Measurements from ENCODE around the gene BCAS3. TPM values are rescaled to one million over a fixed set of nuclear protein-coding genes. Genes with fewer than 3 reads are reported as not detected.

BCAS3 gene
- total RNA-seq, 1 experiment from 2014 or later, result 26.3 TPM

GRCh38 chr17:60803059-60803458 is 125.4 kb downstream of the BCAS3 start:
- no peak for DNase-seq (ENCODE audit: low read depth, low spot score)
- BruUV-seq (replicated peaks), result no TSS peak
- ChIA-PET RAD21 (ENCODE audit: low non-redundant PET in 1 of 2, low total read pairs in 2 of 2, uncharacterized antibody in 2 of 2, unreplicated experiment in 2 of 2) (no interaction called here), CTCF (no interaction called here), POLR2A (no interaction called here)
- no peak for ATAC-seq
- H2AFZ ChIP-seq (ENCODE audit: low read depth, low read length, poor library complexity, severe bottlenecking), result no peak overlapping the region
- H3K79me2 ChIP-seq (ENCODE audit: insufficient read depth, low read length), result no peaks in the 10 kb centered on the region
- H3K27me3 ChIP-seq (ENCODE audit: insufficient read depth, low read length), result no peaks in the 10 kb centered on the region
- TF ChIP-seq YY1 (IDR thresholded peaks at IDR 0.05; ENCODE audit: extremely low read depth, insufficient replicate concordance, low read depth, low read length), result no peak
- TF ChIP-seq SP1 (IDR thresholded peaks at IDR 0.05; ENCODE audit: low read depth), result no peak
- TF ChIP-seq POLR2A (IDR thresholded peaks at IDR 0.05; ENCODE audit: borderline replicate concordance, extremely low read depth, insufficient read depth, insufficient read length), result no peak
- TF ChIP-seq EZH2phosphoT487 (IDR thresholded peaks at IDR 0.05; ENCODE audit: borderline replicate concordance), result no peak
- TF ChIP-seq ZBTB33 (IDR thresholded peaks at IDR 0.05; ENCODE audit: extremely low read depth, insufficient replicate concordance, low read length), result no peak
- no peak for TF ChIP-seq JUND (IDR thresholded peaks at IDR 0.05)
- TF ChIP-seq ELF1 (IDR thresholded peaks at IDR 0.05; ENCODE audit: borderline replicate concordance, low read depth), result no peak
- TF ChIP-seq ZFX (IDR thresholded peaks at IDR 0.05), result no peak
- TF ChIP-seq MAX (IDR thresholded peaks at IDR 0.05), result no peak
- no peak for TF ChIP-seq FOSL1 (IDR thresholded peaks at IDR 0.05; ENCODE audit: low read depth)
- TF ChIP-seq TCF7L2 (IDR thresholded peaks at IDR 0.05; ENCODE audit: borderline replicate concordance, extremely low read depth, insufficient read depth, insufficient read length), result no peak
- no peak for TF ChIP-seq SRF (IDR thresholded peaks at IDR 0.05; ENCODE audit: low read depth)
- no peaks in the 10 kb centered on the region for H3K9me3 ChIP-seq (ENCODE audit: control insufficient read depth in 1 of 2, insufficient read depth in 1 of 2, low read depth in 1 of 2, low read length in 2 of 2)
- no peak overlapping the region for H3K9ac ChIP-seq (ENCODE audit: low read length)
- H3K4me3 ChIP-seq (replicated peaks in 1 of 2; ENCODE audit: low read depth in 1 of 2, low read length in 2 of 2), result no peak overlapping the region
- H3K36me3 ChIP-seq (ENCODE audit: control insufficient read depth in 1 of 2, insufficient read depth in 2 of 2, low read length in 2 of 2), result no peaks in the 10 kb centered on the region
- H3K4me2 ChIP-seq (ENCODE audit: low read length), result no peak overlapping the region
- H3K27ac ChIP-seq (ENCODE audit: low read depth, low read length), result no peak overlapping the region
- no peaks in the 10 kb centered on the region for H3K9me2 ChIP-seq (ENCODE audit: insufficient read depth)
- no peaks in the 10 kb centered on the region for H3K4me1 ChIP-seq (ENCODE audit: control insufficient read depth in 1 of 2, insufficient read depth in 2 of 2, low read length in 2 of 2)
- intact Hi-C loops (cut with micrococcal nuclease), result no loop called here
- no peaks in the 10 kb centered on the region for H4K20me1 ChIP-seq (ENCODE audit: insufficient read depth)

Data from HCT116 (cell line).